Mesenchymal stem cell (in vitro differentiated cells and primary cell): ENCODE results near the gene ASH1L.
A peak's percentile ranks its signal among the peaks of the same experiment; 100 is the strongest.
"Not testable (repeated sequence)": the region's sequence is repeated elsewhere in the genome, so short reads cannot be mapped to it uniquely, and the experiment has no call there.

Source experiments
- DNase-seq: peaks from one replicate; pipeline ENCODE4 v3.0.0-alpha.2; 2013
- H2AFZ ChIP-seq: one replicate; pipeline ENCODE4 v1.6.1; 2013; ENCODE audit warnings: low read depth, mild to moderate bottlenecking, control low read depth, inconsistent platforms, low read length, moderate library complexity
- H2AK5ac ChIP-seq: 2 replicates; pipeline ENCODE4 v1.6.1; 2013; ENCODE audit warnings: low read length, moderate library complexity, mild to moderate bottlenecking, inconsistent platforms; ENCODE audit not compliant: severe bottlenecking
- H2BK120ac ChIP-seq: one replicate; pipeline ENCODE4 v1.6.1; 2013; ENCODE audit warnings: low read depth, mild to moderate bottlenecking, inconsistent platforms, low read length, moderate library complexity
- H2BK12ac ChIP-seq, 2 experiments: one replicate each; pipeline ENCODE4 v1.6.1; 2013; ENCODE audit warnings: inconsistent platforms in 2 of 2, low read length in 2 of 2, mild to moderate bottlenecking in 2 of 2, moderate library complexity in 2 of 2, control low read depth in 1 of 2
- H2BK15ac ChIP-seq: one replicate; pipeline ENCODE4 v1.6.1; 2013; ENCODE audit warnings: mild to moderate bottlenecking, low read depth, inconsistent platforms; ENCODE audit not compliant: poor library complexity, severe bottlenecking
- H2BK5ac ChIP-seq: 2 replicates; pipeline ENCODE4 v1.6.1; 2013; ENCODE audit warnings: low read depth, mild to moderate bottlenecking, low read length, control low read depth, inconsistent platforms; ENCODE audit not compliant: poor library complexity, severe bottlenecking
- H3K14ac ChIP-seq, 2 experiments: one replicate each; pipeline ENCODE4 v1.6.1; 2013; ENCODE audit warnings: inconsistent platforms in 2 of 2, low read length in 2 of 2, control low read depth in 1 of 2, mild to moderate bottlenecking in 1 of 2, moderate library complexity in 1 of 2
- H3K18ac ChIP-seq, 2 experiments: one replicate each; pipeline ENCODE4 v1.6.1; 2013; ENCODE audit warnings: inconsistent platforms in 2 of 2, low read length in 2 of 2, control low read depth in 1 of 2, low read depth in 1 of 2, mild to moderate bottlenecking in 1 of 2
- H3K23ac ChIP-seq, 2 experiments: one replicate each; pipeline ENCODE4 v1.6.1; 2013; ENCODE audit warnings: inconsistent platforms in 2 of 2, low read length in 2 of 2, mild to moderate bottlenecking in 2 of 2, moderate library complexity in 2 of 2, control low read depth in 1 of 2
- H3K27ac ChIP-seq: 2 replicates; pipeline ENCODE4 v1.5.1; 2013; ENCODE audit warnings: mild to moderate bottlenecking, moderate library complexity, low read length, control low read depth, inconsistent platforms; ENCODE audit not compliant: poor library complexity, severe bottlenecking
- H3K27me3 ChIP-seq, 2 experiments: 2 replicates each; pipeline versions ENCODE4 v1.6.1 to v1.7.0; 2013; ENCODE audit warnings: low read length in 2 of 2, mild to moderate bottlenecking in 2 of 2, moderate library complexity in 2 of 2, control low read depth in 1 of 2, inconsistent platforms in 1 of 2; ENCODE audit not compliant: control insufficient read depth in 1 of 2, insufficient read depth in 1 of 2
- H3K36me3 ChIP-seq, 2 experiments: 2 replicates each; pipeline versions ENCODE4 v1.6.1 to v1.7.0; 2013; ENCODE audit warnings: low read length in 2 of 2, control low read depth in 1 of 2, inconsistent platforms in 1 of 2, low read depth in 1 of 2, mild to moderate bottlenecking in 1 of 2; ENCODE audit not compliant: insufficient read depth in 2 of 2, control insufficient read depth in 1 of 2
- H3K4ac ChIP-seq, 2 experiments: one replicate each; pipeline ENCODE4 v1.6.1; 2013; ENCODE audit warnings: inconsistent platforms in 2 of 2, low read length in 2 of 2, mild to moderate bottlenecking in 2 of 2, moderate library complexity in 2 of 2, control low read depth in 1 of 2, low read depth in 1 of 2
- H3K4me1 ChIP-seq: 2 replicates; pipeline ENCODE4 v1.6.1; 2013; ENCODE audit warnings: low read depth, low read length, control low read depth; ENCODE audit not compliant: control insufficient read depth, insufficient read depth
- H3K4me2 ChIP-seq: 2 replicates; pipeline ENCODE4 v1.6.1; 2013; ENCODE audit warnings: low read length, mild to moderate bottlenecking, inconsistent platforms; ENCODE audit not compliant: poor library complexity, severe bottlenecking
- H3K4me3 ChIP-seq, 2 experiments: 2 replicates each; pipeline versions ENCODE4 v1.5.1 to v1.7.0; 2013; ENCODE audit warnings: low read length in 2 of 2, mild to moderate bottlenecking in 2 of 2, control low read depth in 1 of 2, low read depth in 1 of 2; ENCODE audit not compliant: insufficient read depth in 1 of 2
- H3K79me1 ChIP-seq: replicated peaks from 2 replicates; pipeline ENCODE4 v1.6.1; 2013; ENCODE audit warnings: mild to moderate bottlenecking, control low read depth, low read length, inconsistent platforms; ENCODE audit not compliant: poor library complexity, severe bottlenecking
- H3K9ac ChIP-seq: 2 replicates; pipeline ENCODE4 v1.7.0; 2013; ENCODE audit warnings: mild to moderate bottlenecking, low read length, moderate library complexity
- H3K9me3 ChIP-seq: 2 replicates; pipeline ENCODE4 v1.7.0; 2013; ENCODE audit warnings: mild to moderate bottlenecking, low read length; ENCODE audit not compliant: control insufficient read depth
- H4K8ac ChIP-seq: one replicate; pipeline ENCODE4 v1.6.1; 2013; ENCODE audit warnings: inconsistent platforms, mild to moderate bottlenecking, low read length, moderate library complexity
- H4K91ac ChIP-seq: one replicate; pipeline ENCODE4 v1.6.1; 2013; ENCODE audit warnings: mild to moderate bottlenecking, low read length, inconsistent platforms
- WGBS: methylation state at CpG from one replicate; pipeline ENCODE4 v1.1.7; 2013; ENCODE audit warnings: mixed read lengths; 5-methylcytosine and 5-hydroxymethylcytosine counted together

Gene ASH1L

DNA sequence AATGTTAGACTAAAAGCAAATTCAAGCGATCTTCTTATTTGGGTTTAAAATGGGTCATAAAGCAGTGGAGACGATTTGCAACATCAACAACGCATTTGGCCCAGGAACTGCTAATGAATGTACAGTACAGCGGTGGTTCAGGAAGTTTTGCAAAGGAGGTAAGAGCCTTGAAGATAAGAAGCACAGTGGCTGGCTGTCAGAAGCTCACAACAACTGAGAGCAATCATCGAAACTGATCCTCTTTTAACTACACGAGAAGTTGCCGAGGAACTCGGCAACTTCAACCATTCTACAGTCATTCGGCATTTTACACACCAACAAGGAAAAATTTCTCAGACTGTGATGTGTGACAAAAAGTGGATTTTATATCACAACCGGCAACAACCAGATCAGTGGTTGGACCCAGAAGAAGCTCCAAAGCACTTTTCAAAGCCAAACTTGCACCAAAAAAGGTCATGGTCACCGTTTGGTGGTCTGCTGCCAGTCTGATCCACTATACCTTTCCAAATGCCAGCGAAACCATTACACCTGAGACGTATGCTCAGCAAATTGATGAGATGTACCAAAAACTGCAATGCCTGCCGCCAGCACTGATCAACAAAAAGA lies 47.9 kb downstream of the ASH1L start:
- Histone ChIP-seq H2BK5ac (no peak overlapping the region), H2AK5ac (no peak overlapping the region), H4K91ac (no peak overlapping the region), H2BK12ac (no peak overlapping the region), H2BK15ac (no peak overlapping the region), H3K4me2 (no peak overlapping the region), H3K9ac (no peak overlapping the region), H3K9me3 (no peaks in the 10 kb centered on the region), H3K79me1 (peaks cover 15% of the 10 kb centered on the region), H2AFZ (no peak overlapping the region), H3K18ac (no peak overlapping the region), H3K4me1 (no peaks in the 10 kb centered on the region), H4K8ac (no peak overlapping the region), H2BK120ac (no peak overlapping the region), H3K4me3 (no peak overlapping the region), H3K36me3 (peaks cover 12 to 15% of the 10 kb centered on the region in 2 experiments), H3K4ac (peak overlapping the region in 1 of 2 experiments; percentile 35), H3K27me3 (no peaks in the 10 kb centered on the region), H3K14ac (no peak overlapping the region), H3K27ac (no peak overlapping the region), H3K23ac (no peak overlapping the region)
- no peak for DNase-seq
- 94% methylated on average over 13 of the region's 14 CpGs for WGBS

DNA sequence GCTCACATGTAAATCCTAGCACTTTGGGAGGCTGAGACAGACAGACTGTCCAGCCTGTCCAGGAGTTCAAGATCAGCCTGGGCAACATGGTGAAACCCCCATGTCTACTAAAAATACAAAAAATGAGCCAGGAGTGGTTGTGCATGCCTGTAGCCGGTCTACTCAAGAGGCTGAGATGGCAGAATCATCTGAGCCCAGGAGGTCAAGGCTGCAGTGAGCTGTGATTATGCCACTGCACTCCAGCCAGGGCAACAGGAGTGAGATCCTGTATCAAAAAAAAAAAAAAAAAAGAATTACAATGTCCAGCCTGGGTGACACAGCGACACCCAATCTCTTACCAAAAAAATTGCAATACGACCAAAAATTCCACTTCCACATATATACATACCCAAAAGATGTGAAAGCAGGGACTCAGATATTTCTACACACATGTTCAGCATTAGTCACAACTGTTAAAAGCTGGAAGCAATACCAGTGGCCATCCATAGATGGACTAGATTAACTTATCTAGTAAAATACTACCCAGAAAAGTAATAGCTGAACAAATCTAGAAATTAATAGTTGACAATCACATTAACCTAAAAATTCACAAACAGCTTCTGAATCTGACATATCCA lies 49.2 kb downstream of the ASH1L start:
- Histone ChIP-seq H4K8ac (no peak overlapping the region), H2AK5ac (no peak overlapping the region), H3K9me3 (no peaks in the 10 kb centered on the region), H3K9ac (no peak overlapping the region), H3K18ac (no peak overlapping the region), H3K23ac (no peak overlapping the region), H3K36me3 (peaks cover 10 to 13% of the 10 kb centered on the region in 2 experiments), H3K4me3 (no peak overlapping the region), H3K14ac (no peak overlapping the region), H2AFZ (no peak overlapping the region), H3K27me3 (no peaks in the 10 kb centered on the region), H4K91ac (no peak overlapping the region), H3K4ac (no peak overlapping the region), H3K79me1 (peaks cover 17% of the 10 kb centered on the region), H3K4me2 (no peak overlapping the region), H2BK120ac (no peak overlapping the region), H3K4me1 (no peaks in the 10 kb centered on the region), H2BK12ac (no peak overlapping the region), H3K27ac (no peak overlapping the region), H2BK15ac (no peak overlapping the region), H2BK5ac (no peak overlapping the region)
- DNase-seq: peak; percentile 50
- 96% methylated on average over 3 of the region's 3 CpGs for WGBS

DNA sequence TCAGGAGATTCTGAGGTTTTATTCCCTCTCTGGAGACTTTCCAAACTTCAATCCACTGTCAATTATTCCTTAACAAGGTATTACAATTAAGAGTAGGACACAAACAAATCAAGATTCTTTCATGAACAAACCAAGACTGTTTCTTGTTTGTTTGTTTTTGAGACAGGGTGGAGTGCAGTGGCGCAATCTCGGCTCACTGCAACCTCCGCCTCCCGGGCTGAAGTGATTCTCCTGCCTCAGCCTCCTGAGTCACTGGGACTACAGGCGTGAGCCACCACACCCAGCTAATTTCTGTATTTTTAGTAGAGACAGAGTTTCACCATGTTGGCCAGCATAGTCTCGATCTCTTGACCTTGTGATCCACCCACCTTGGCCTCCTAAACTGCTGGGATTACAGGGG lies 51.2 kb downstream of the ASH1L start:
- H2BK5ac ChIP-seq, H2BK12ac ChIP-seq, H2BK120ac ChIP-seq, H3K4ac ChIP-seq, H3K18ac ChIP-seq, H2AFZ ChIP-seq, DNase-seq, H3K27me3 ChIP-seq, H3K14ac ChIP-seq, H3K4me3 ChIP-seq, H3K9ac ChIP-seq, H4K91ac ChIP-seq, H3K23ac ChIP-seq, H3K36me3 ChIP-seq, H3K4me1 ChIP-seq, H2AK5ac ChIP-seq, H2BK15ac ChIP-seq, H3K27ac ChIP-seq, H3K9me3 ChIP-seq, H4K8ac ChIP-seq, H3K4me2 ChIP-seq: not testable (repeated sequence)
- H3K79me1 ChIP-seq: peaks cover 19% of the 10 kb centered on the region
- WGBS: 79% methylated on average over 6 of the region's 6 CpGs

DNA sequence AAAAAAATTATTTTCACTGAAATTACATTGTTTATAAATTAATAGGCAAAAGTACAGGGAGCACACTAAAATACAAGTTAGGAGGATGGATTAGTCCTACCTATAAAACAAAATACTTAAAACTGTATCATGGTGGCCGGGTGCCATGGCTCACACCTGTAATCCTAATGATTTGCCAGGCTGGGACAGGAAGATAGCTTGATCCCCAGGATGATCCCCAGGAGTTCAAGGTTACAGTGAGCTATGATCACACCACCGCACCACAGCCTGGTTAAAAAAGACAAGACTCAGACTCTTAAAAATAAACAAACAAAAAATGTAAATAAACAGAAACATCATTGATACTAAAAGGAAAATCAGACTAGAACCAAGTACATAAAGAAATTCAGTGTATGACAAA lies 53.5 kb downstream of the ASH1L start:
- DNase-seq: peak; percentile 22
- no peak overlapping the region for H2BK15ac ChIP-seq
- no peak overlapping the region for H2BK12ac ChIP-seq
- H4K91ac ChIP-seq: no peak overlapping the region
- H2AFZ ChIP-seq: no peak overlapping the region
- H3K18ac ChIP-seq: no peak overlapping the region
- no peak overlapping the region for H3K4me3 ChIP-seq
- H2BK120ac ChIP-seq: no peak overlapping the region
- peaks cover 13% of the 10 kb centered on the region for H3K79me1 ChIP-seq
- no peak overlapping the region for H4K8ac ChIP-seq
- H3K9me3 ChIP-seq: no peaks in the 10 kb centered on the region
- H3K36me3 ChIP-seq: peaks cover 0 to 5% of the 10 kb centered on the region in 2 experiments
- H2BK5ac ChIP-seq: no peak overlapping the region
- H3K4me2 ChIP-seq: no peak overlapping the region
- no peak overlapping the region for H3K14ac ChIP-seq
- H3K4me1 ChIP-seq: no peaks in the 10 kb centered on the region
- H3K27ac ChIP-seq: no peak overlapping the region
- WGBS: 97% methylated on average over 1 of the region's 2 CpGs
- no peaks in the 10 kb centered on the region for H3K27me3 ChIP-seq
- no peak overlapping the region for H3K23ac ChIP-seq
- no peak overlapping the region for H3K9ac ChIP-seq
- no peak overlapping the region for H3K4ac ChIP-seq
- no peak overlapping the region for H2AK5ac ChIP-seq
